CD4-positive, alpha-beta T cell treated with Interleukin-4 for 1 hour (primary cell): ENCODE data around the gene TENT4B.

Experiments
- DNase-seq, 2 donors: peaks; one replicate each; pipeline ENCODE4 v3.0.0-alpha.2; 2020 to 2022

TENT4B gene

GRCh38 chr16:50260206-50261159 lies 107.4 kb downstream of the TENT4B start:
- no peak for DNase-seq

GRCh38 chr16:50261160-50261706 lies 108.1 kb downstream of the TENT4B start:
- no peak for DNase-seq

DNA sequence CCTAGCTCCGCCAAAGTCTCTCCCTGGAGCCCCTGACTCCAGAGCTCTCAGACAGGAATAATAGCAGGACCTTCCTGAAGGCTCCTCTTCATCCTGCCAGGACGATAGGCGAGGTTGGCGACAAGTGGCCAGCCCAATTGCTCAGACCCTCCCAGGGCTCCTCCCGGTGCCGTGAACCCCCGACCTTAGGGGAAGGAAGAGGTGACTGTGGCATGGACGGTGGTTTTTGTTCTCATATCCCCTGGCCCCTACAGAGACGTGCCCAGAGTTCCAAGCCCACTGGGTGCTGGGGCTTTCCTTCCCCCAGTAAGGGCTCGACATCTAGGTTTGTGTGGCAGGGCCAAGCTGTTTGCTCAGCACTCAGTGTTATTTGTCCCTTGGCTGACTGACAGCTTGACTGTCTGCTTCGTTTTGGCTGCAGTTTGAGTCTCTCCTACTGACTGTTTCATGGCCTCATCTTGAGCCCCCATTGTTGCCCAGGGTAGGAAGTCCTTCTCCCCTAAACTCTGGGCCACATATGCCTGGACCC lies 108.7 kb downstream of the TENT4B start:
- DNase-seq, result no peak

DNA sequence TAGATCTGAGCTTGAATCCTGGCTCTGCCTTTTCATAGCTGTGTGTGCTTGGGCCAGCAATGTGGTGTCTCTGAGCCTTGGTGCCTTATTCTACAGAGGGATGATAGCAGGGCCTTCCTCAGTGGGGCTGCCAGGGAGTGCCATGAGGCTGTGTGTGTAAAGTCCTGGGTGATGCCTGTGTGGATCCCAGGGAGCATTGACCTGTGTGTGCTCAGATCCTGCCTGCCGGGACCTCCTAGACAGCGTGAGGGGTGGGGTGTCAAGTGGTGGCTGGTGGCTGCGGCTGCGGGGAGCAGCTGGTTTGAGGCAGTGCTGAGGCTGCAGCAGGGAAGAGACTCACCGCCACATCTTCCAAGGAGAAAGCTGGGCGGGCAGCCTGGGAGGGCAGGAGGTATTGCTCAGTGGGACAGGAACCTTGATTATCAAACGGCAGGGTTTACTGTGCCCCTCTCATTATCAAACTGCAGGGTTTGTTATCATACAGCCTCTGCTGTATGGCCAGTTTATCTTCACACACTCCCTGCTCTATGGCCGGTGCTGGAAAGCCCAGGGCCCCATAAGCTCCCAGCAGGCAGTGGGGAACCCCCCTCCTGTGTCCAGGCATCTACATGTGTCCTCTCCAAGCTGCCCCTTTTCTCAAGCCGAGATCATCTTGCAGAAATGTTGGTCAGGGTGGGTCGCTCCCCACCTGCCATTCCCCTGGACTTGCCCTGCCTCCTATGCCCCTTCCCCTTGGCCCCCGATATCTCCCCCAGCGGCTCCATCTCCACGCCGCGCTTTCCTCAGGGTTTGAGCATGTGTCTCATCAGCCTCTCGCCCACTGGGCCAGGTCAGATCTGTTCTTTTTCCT lies 110.2 kb downstream of the TENT4B start:
- DNase-seq, result no peak

- no peak for DNase-seq
Measured at GRCh38 chr16:50263940-50264929, 111.1 kb downstream of the TENT4B start.

DNA sequence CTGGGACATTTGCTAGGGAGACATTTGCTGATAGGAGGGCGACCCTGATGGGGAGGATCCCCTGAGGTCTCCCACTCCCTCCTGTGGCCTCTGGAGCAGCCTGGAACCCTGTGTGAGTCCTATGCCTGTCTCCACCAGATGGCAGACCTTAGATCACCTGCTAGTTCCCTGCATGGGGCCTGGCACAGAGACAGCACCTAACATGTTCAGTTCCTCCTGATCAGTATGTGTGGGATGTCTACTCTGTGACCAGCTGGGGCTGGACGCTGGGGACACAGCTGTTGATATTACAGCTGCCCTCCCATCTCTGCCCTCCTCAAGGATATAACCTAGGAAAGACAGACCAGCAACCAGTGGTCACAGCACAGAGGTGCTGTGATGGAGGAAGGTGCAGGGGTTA lies 112.2 kb downstream of the TENT4B start:
- DNase-seq, result peak; percentile 54 to 65

DNA sequence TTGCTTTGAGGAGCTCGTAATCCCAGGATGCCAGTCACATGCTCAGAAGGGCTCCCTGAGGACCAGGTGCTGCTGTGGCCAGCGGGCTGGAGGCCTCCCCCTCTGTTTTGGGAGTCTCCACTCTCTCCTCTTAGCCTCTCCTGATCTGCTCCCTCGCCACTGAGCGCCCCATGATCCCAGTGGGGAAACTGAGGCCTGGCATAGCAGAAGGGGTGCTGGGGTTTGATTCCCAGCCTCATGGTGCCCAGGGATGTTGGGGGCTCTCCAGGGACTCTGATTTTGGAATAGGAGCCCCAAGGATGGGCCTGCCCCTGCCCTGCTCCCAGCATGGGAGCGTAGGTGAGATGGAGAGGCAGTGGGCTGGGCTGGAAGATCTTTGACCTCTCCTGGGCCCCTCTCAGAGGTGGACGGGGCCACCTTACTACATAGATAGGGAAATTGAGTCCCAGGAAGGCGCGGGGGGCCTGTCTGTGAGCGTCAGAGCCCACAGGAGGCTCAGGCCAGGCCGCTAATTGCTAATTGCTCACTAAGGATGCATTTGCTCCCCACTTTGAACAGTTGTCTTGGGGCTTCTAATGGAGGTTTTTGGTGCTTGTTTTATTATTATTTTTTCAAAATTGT lies 112.7 kb downstream of the TENT4B start:
- DNase-seq, result no peak

- DNase-seq, result peak; percentile 83 to 84
Measured at GRCh38 chr16:50266337-50267091, 113.4 kb downstream of the TENT4B start, which contains the start of gene ADCY7. ADCY7 (plus strand) TSS chr16:50266551; CDS start chr16:50288180, 21,629 bp downstream.

GRCh38 chr16:50267151-50267631 lies 114.1 kb downstream of the TENT4B start:
- DNase-seq, result no peak

GRCh38 chr16:50267651-50268050 lies 114.5 kb downstream of the TENT4B start:
- DNase-seq, result peak in 1 of 2 donors; percentile 43

DNA sequence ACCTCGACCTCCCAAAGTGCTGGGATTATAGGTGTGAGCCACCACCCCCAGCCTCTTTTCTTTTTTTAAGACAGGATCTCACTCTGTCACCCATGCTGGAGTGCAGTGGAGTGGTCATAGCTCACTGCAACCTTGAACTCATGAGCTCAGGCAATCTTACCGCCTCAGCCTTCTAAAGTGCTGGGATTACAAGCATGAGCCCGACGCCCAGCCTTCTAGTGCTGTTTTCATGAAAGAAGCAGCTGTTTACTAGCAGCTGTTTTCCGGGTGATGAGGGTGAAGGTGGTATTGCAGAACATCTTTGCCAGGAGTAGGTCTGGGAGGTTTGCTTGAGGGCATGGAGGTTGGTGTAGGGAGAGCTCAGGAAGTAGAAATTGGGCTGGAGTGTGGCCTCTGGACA lies 115.2 kb downstream of the TENT4B start:
- DNase-seq, result no peak

GRCh38 chr16:50269061-50269705 lies 116.1 kb downstream of the TENT4B start:
- no peak for DNase-seq

DNA sequence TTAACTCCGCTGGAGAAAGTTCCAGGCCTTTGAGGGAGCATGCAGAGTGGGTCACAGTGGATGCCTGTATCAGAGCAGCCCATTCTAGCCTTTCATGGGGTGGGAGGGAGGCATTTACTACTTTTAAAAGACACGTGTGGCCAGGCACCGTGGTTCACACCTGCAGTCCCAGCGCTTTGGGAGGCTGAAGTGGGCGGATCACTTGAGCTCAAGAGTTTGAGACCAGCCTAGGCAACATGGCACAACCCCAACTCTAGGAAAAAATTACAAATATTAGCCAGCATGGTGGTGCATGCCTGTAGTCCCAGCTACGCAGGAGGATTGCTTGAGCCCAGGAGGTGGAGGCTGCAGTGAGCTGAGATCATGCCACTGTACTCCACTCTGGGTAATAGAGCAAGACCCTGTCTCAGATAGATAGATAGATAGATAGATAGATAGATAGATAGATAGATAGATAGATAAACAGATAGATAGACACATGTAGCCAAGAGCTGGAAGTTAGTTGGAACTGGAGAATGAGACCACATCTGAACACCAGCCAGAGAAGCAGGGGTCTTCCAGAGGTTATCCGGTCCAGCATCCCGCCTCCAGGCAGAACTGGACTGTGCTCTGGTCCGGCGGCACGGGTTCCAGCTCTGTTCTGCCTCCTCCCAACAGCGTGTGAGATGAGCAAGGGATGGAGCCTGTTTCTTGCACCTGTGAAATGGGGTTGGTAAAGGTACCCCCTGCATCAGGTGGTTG lies 116.8 kb downstream of the TENT4B start:
- no peak for DNase-seq

- DNase-seq, result no peak
Measured at GRCh38 chr16:50270510-50271147, 117.5 kb downstream of the TENT4B start.

DNA sequence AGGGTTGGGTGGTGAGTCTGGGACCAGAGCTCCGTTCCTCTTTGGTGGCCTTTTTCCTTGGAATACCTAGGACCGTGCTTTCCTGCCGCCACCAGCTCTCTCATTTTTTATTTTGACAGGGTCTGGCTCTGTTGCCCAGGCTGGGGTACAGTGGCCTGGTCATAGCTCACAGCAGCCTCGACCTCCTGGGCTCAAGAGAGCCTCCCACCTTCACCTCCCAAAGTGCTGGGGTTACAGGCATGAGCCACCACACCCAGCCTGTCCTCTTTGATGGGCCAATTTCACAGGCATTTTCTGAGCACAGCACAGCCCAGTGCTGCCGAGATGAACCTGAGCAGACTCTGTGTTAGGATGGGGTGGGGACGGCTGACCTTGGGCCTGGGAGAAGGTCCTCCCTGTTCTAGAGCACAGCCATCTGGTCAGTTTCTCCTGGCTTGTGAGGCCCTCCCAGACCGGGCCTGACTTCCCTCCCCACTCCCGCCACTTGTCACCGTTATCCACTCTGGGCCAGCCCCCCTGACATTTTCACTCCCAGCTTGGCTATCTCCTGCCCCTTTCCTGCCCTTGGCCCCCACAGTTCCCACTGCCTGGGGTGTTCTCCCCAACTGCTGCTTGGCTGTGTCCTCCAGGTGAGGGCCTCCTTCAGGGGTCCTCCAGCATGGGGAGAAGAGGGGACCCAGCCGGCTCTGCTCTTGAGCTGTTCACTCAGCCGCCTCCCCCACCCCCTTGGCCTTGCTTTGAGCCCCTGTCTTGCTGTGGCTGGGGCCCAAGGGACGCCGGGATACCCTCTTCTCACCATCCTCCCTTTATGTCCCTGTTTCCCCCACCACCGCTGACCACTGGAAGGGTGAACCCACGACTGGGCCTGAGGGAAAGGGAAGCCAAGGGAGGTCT lies 118.3 kb downstream of the TENT4B start:
- DNase-seq, result no peak

DNA sequence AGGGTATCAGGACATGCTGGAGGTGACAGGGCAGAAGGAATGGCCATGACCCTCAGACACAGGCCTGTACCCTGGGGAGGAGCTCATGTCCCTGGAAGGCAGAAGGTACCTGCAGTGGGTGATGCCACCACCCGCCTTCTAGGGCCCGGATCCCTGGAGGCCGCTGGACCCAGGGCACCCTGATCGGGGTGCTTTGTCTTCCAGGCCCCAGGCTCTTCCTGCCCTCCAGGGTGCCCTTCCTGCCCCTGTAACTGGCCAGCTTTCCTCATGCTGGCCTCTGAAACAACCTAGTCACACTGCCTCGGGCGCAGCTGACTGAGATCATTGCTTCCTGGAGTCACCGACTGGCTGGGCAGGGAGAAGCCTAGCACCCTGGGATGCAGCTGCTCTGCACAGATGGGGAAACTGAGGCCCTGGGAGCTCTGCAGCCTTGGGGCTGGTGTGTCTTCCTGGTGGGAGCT lies 119.0 kb downstream of the TENT4B start:
- no peak for DNase-seq

DNA sequence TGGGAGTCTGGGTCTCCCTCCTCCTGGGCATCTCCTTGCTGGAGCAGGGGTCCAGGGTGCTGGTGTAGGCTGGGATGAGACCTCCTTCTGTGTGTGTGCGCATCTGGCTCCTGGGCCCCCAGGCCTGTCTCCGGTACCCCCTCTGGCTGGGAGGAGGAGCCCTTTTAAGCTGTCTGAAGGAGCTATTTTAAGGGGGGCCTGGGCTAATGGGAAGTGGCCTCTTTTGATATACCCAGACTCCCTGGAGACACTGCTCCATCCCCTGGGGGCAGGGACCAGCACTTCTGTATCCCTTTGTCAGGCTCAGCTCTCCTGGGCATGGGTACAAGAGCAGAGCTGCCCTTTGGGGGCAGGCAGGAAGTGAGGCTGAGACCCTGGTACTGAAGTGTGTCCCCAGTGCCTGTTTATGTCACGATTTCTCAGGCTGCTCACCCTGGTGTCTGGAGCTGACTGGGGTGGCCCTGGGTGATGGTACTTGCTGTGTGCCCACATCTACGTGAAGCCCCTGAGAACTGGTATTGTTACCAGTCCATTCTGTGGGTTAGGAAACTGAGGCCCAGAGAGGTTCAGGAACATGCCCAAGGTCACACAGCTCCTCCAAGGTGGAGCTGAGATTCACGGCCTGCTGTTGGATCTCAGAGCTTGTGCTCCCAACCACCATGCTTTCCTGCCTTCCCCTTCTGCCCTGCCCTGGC lies 119.7 kb downstream of the TENT4B start:
- no peak for DNase-seq
